PC-9 (cell line): Measurements from ENCODE around the gene MED27. TPM values are rescaled to one million over a fixed set of nuclear protein-coding genes. Genes with fewer than 3 reads are reported as not detected.
"Not testable (repeated sequence)": the region's sequence is repeated elsewhere in the genome, so short reads cannot be mapped to it uniquely, and the experiment has no call there.

Source experiments
- BruUV-seq: library from RNA; stranded (reverse); fragments of 400-500 nt; replicated peaks from 2 replicates; lab custom pipeline; 2021; lab: Mats Ljungman, UMichigan
- CTCF ChIA-PET: fragments of 300-600 bp; sonication (Branson Sonifier 250); formaldehyde crosslinking; loops from one replicate; lab custom pipeline; 2022; ENCODE audit warnings: antibody characterized with exemption; lab: Charles Lee
- POLR2A ChIA-PET: fragments of 300-600 bp; sonication (Branson Sonifier 250); formaldehyde crosslinking; loops from one replicate; lab custom pipeline; 2022; ENCODE audit warnings: antibody characterized with exemption; ENCODE audit not compliant: unreplicated experiment; lab: Charles Lee
- DNase-seq, 2 experiments: peaks; one replicate each; pipeline versions ENCODE4 v3.0.0 to v3.0.0-alpha.2; 2015 to 2022; ENCODE audit warnings: mixed read lengths in 1 of 2
- H2AFZ ChIP-seq: fragments of 200-600 bp; sonication (generic); 2 replicates; pipeline ENCODE4 v1.8.1; 2017; ENCODE audit warnings: antibody characterized with exemption
- H3F3A ChIP-seq: fragments of 200-600 bp; sonication (generic); 2 replicates; pipeline ENCODE4 v1.8.1; 2017; ENCODE audit warnings: antibody characterized with exemption, mild to moderate bottlenecking, low read depth; ENCODE audit not compliant: insufficient read depth
- H3K27ac ChIP-seq: fragments of 200-600 bp; sonication (generic); 2 replicates; pipeline ENCODE4 v1.6.1; 2016; ENCODE audit warnings: mixed run types
- H3K27me3 ChIP-seq: fragments of 200-600 bp; sonication (generic); 2 replicates; pipeline ENCODE4 v1.6.1; 2016; ENCODE audit warnings: low read depth, mixed run types; ENCODE audit not compliant: insufficient read depth
- H3K36me3 ChIP-seq: fragments of 200-600 bp; sonication (generic); 2 replicates; pipeline ENCODE4 v1.6.1; 2016; ENCODE audit warnings: low read depth, mixed run types
- H3K4me1 ChIP-seq: fragments of 200-600 bp; sonication (generic); replicated peaks from 2 replicates; pipeline ENCODE4 v1.6.1; 2016; ENCODE audit warnings: mixed run types; ENCODE audit not compliant: insufficient read depth
- H3K4me2 ChIP-seq: fragments of 200-600 bp; sonication (generic); 2 replicates; pipeline ENCODE4 v1.6.1; 2017; ENCODE audit warnings: mixed run types
- H3K4me3 ChIP-seq: fragments of 200-600 bp; sonication (generic); 2 replicates; pipeline ENCODE4 v1.6.1; 2016; ENCODE audit warnings: mixed run types
- H3K79me2 ChIP-seq: fragments of 200-600 bp; sonication (generic); 2 replicates; pipeline ENCODE4 v1.6.1; 2017; ENCODE audit warnings: low read depth, mixed run types
- H3K9me2 ChIP-seq: fragments of 200-600 bp; sonication (generic); 2 replicates; pipeline ENCODE4 v1.8.1; 2017; ENCODE audit warnings: mild to moderate bottlenecking; ENCODE audit not compliant: insufficient read depth
- H3K9me3 ChIP-seq: fragments of 200-600 bp; sonication (generic); 2 replicates; pipeline ENCODE4 v1.8.1; 2016; ENCODE audit warnings: low read depth; ENCODE audit not compliant: insufficient read depth
- H4K20me1 ChIP-seq: fragments of 200-600 bp; sonication (generic); 2 replicates; pipeline ENCODE4 v1.8.1; 2017; ENCODE audit not compliant: insufficient read depth
- EZH2 ChIP-seq: fragments of 200-600 bp; sonication (generic); IDR thresholded peaks from 2 replicates; pipeline ENCODE4 v1.8.0; 2017; ENCODE audit warnings: antibody characterized with exemption, low read depth
- intact Hi-C: fragments of 100-400 bp; cut with micrococcal nuclease; formaldehyde crosslinking; loops from one replicate; pipeline ENCODE4 v1.10.0; 2022; ENCODE audit not compliant: unreplicated experiment
- total RNA-seq: library from RNA; stranded (reverse); gene quantifications from 2 replicates; pipeline ENCODE4 v1.2.3, GENCODE V29; 2021
- TF ChIP-seq, protein P1 (sequence below): fragments of 200-600 bp; sonication (generic); conservative IDR thresholded peaks from 2 replicates; pipeline ENCODE4 v1.6.1; 2017; ENCODE audit warnings: mixed run types, antibody characterized with exemption, mild to moderate bottlenecking, moderate library complexity

MED27 gene
- total RNA-seq, 1 experiment from 2014 or later: 31.2 TPM

DNA sequence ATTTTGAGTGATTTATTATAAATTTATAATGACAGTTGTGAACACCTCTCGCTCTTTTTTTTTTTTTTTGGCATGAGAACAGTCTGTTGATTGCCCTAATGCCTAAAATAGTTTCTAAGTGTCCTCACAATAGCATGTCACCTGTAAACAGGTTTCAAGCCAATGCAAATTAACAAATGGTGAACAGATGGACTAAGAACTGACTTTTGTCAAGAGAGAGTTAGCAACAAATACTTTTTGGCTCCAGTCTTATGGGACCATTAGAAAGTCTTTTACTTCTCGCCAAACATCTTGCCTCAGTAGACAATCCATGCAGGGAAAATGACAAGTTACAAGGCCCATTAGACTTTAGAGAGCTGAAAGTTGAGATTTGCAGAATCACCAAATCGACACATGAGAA is 67.8 kb downstream of the MED27 start:
- Histone ChIP-seq H4K20me1 (peaks cover 22% of the 10 kb centered on the region; the same call in 1 of the 2 replicates), H3K4me3 (no peak overlapping the region), H2AFZ (no peak overlapping the region), H3K27me3 (no peaks in the 10 kb centered on the region), H3K9me3 (no peaks in the 10 kb centered on the region), H3K9me2 (no peaks in the 10 kb centered on the region), H3K36me3 (0 out of 2 replicates have a peak, but pooled peaks cover 6% of the 10 kb centered on the region), H3F3A (peaks cover 12% of the 10 kb centered on the region; the same call in 1 of the 2 replicates), H3K27ac (no peak overlapping the region), H3K4me1 (peaks cover 17% of the 10 kb centered on the region), H3K4me2 (no peak overlapping the region), H3K79me2 (no peaks in the 10 kb centered on the region; the same call in 1 of the 2 replicates)
- intact Hi-C loops: no loop called here
- POLR2A ChIA-PET: no interaction called here
- CTCF ChIA-PET: no interaction called here
- TF ChIP-seq, protein P1, sequence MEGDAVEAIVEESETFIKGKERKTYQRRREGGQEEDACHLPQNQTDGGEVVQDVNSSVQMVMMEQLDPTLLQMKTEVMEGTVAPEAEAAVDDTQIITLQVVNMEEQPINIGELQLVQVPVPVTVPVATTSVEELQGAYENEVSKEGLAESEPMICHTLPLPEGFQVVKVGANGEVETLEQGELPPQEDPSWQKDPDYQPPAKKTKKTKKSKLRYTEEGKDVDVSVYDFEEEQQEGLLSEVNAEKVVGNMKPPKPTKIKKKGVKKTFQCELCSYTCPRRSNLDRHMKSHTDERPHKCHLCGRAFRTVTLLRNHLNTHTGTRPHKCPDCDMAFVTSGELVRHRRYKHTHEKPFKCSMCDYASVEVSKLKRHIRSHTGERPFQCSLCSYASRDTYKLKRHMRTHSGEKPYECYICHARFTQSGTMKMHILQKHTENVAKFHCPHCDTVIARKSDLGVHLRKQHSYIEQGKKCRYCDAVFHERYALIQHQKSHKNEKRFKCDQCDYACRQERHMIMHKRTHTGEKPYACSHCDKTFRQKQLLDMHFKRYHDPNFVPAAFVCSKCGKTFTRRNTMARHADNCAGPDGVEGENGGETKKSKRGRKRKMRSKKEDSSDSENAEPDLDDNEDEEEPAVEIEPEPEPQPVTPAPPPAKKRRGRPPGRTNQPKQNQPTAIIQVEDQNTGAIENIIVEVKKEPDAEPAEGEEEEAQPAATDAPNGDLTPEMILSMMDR: no peak
- no peak for TF ChIP-seq EZH2
- no peak for DNase-seq
- no TSS peak for BruUV-seq

DNA sequence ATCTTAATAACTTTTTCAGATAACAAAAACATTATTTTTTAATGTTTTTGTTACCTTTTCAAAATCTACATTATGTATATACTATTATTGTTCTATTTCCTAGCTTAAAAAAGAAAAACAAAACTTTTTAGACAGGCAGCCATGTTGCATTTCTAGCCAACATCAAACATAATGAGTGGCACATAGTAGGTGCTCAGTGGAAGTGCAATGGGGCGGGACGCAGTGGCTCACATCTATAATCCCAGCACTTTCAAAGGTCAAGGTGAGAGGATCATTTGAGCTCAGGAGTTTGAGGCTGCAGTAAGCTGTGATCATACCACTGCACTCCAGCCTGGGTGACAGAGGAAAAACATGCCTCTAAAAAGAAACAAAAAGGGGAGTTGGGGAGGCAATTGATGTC is 68.4 kb downstream of the MED27 start:
- CTCF ChIA-PET: no interaction called here
- H3K4me1 ChIP-seq: peaks cover 17% of the 10 kb centered on the region

DNA sequence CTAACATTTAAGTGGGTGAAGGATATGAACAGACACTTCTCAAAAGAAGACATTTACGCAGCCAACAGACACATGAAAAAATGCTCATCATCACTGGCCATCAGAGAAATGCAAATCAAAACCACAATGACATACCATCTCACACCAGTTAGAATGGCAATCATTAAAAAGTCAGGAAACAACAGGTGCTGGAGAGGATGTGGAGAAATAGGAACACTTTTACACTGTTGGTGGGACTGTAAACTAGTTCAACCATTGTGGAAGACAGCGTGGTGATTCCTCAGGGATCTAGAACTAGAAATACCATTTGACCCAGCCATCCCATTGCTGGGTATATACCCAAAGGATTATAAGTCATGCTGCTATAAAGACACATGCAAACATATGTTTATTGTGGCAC is 69.5 kb downstream of the MED27 start:
- H3K79me2 ChIP-seq, H3K27me3 ChIP-seq, POLR2A ChIA-PET, H3K9me2 ChIP-seq, intact Hi-C loops, DNase-seq, BruUV-seq, H3K9me3 ChIP-seq, H3K27ac ChIP-seq, CTCF ChIA-PET, H2AFZ ChIP-seq, H3K36me3 ChIP-seq, H3K4me3 ChIP-seq, H3K4me2 ChIP-seq: not testable (repeated sequence)
- peaks cover 12% of the 10 kb centered on the region; the same call in 1 of the 2 replicates for H3F3A ChIP-seq
- peaks cover 22% of the 10 kb centered on the region for H3K4me1 ChIP-seq
- peaks cover 19% of the 10 kb centered on the region for H4K20me1 ChIP-seq

More for the DNA sequence above, 68.4 kb downstream of the MED27 start:
- peaks cover 16% of the 10 kb centered on the region; the same call in 1 of the 2 replicates for H4K20me1 ChIP-seq
- H3K4me3 ChIP-seq: no peak overlapping the region
- no peak overlapping the region for H3K27ac ChIP-seq
- TF ChIP-seq, protein P1: no peak
- TF ChIP-seq EZH2: no peak
- no peak overlapping the region for H2AFZ ChIP-seq
- no peak overlapping the region for H3K4me2 ChIP-seq
- 0 out of 2 replicates have a peak, but pooled peaks cover 6% of the 10 kb centered on the region for H3K36me3 ChIP-seq
- DNase-seq: no peak
- no TSS peak for BruUV-seq
- intact Hi-C loops: no loop called here
- no peaks in the 10 kb centered on the region for H3K9me2 ChIP-seq
- no peaks in the 10 kb centered on the region for H3K27me3 ChIP-seq
- no peaks in the 10 kb centered on the region for H3K9me3 ChIP-seq
- peaks cover 12% of the 10 kb centered on the region; the same call in 1 of the 2 replicates for H3F3A ChIP-seq
- POLR2A ChIA-PET: no interaction called here
- H3K79me2 ChIP-seq: no peaks in the 10 kb centered on the region; the same call in 1 of the 2 replicates
